Measurements from ENCODE around the gene LTBP1.
A peak's percentile ranks its signal among the peaks of the same experiment; 100 is the strongest.

Gene LTBP1

DNA sequence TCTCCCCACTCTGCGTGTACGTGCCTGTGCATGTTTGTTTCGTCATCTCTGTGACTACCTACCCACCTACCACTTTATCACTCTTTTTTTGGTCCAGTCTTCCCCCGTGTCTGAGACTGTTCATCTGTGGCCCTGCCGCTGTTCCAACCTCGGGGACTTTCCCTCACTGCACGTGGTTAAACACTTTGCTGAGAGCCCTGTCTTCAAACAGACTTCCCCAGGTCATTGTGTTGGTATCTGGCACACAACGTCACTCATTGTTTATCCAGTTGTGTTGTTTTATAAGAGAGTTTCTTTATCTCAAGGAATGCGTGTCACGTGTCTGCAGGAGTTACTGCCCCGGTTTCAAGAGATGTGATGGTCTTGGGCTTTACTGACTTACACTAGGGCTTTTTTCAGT, 267.7 kb downstream of the LTBP1 start:
- no peak overlapping the region for H2AFZ ChIP-seq (ENCODE audit: insufficient read depth, low read length, poor library complexity)
- H3K23ac ChIP-seq (ENCODE audit: low read length), result peak overlapping the region; percentile 27
- H3K27me3 ChIP-seq (ENCODE audit: insufficient read depth, low read length), result no peaks in the 10 kb centered on the region
- H3K4ac ChIP-seq (ENCODE audit: low read depth, low read length), result no peak overlapping the region
- no peak overlapping the region for H3K27ac ChIP-seq (ENCODE audit: low read depth, low read length)
- no peak overlapping the region for H4K8ac ChIP-seq (ENCODE audit: low read depth, low read length)
- no peak overlapping the region for H3K9ac ChIP-seq (ENCODE audit: low read length)
- no peak overlapping the region for H2BK12ac ChIP-seq (ENCODE audit: low read length)
- H3K79me2 ChIP-seq (ENCODE audit: control insufficient read depth, insufficient read depth, low read length, poor library complexity), result no peaks in the 10 kb centered on the region
- peaks cover 3% of the 10 kb centered on the region for H3K79me1 ChIP-seq (ENCODE audit: low read length)
- no peaks in the 10 kb centered on the region for H3K36me3 ChIP-seq (ENCODE audit: control insufficient read depth in 1 of 2, insufficient read depth in 2 of 2, low read length in 2 of 2)
- H3K4me1 ChIP-seq (ENCODE audit: control insufficient read depth in 1 of 2, insufficient read depth in 2 of 2, low read length in 2 of 2), result peaks cover 0 to 8% of the 10 kb centered on the region in 2 experiments
- no peak overlapping the region for H3K18ac ChIP-seq (ENCODE audit: low read length)
- peak in 1 of 2 donors; percentile 17 for DNase-seq
- H3K4me2 ChIP-seq (ENCODE audit: low read length), result no peak overlapping the region
- WGBS (ENCODE audit: extremely low coverage, insufficient coverage, insufficient read length), result no CpG with 5 or more reads among the region's 11 CpGs
- H2BK5ac ChIP-seq (ENCODE audit: low read depth, low read length, poor library complexity), result no peak overlapping the region
- H3K9me3 ChIP-seq (ENCODE audit: insufficient read depth, low read depth, low read length), result no peaks in the 10 kb centered on the region
- no peak overlapping the region for H4K91ac ChIP-seq (ENCODE audit: low read depth, low read length)
- no peak overlapping the region for H4K12ac ChIP-seq (ENCODE audit: low read depth, low read length)
- H3K4me3 ChIP-seq (ENCODE audit: low read depth, low read length), result no peak overlapping the region
- no peak overlapping the region for H3K14ac ChIP-seq (ENCODE audit: low read length)
- no peak overlapping the region for H2BK120ac ChIP-seq (ENCODE audit: insufficient read depth, low read length, poor library complexity)
- H2AK5ac ChIP-seq (ENCODE audit: low read length), result no peak overlapping the region

DNA sequence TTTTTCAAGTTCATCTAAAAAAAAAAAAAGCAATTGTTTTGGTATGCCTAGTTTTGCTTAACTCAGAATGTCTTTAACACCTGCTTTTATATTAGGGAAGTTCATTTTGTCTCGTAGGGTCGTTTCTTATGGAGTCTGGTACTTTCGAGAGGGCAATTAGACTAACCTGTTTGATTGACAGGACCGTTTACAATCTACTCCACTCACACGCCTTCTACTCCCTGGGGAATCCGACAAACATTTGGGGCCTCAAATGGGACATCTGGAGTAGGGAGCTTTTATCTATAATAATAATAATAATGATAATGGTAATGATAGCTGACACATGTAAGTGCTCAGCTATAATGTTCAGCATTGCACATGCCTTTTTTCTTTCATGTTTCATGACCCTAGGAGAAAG, 268.1 kb downstream of the LTBP1 start:
- no peak overlapping the region for H3K14ac ChIP-seq (ENCODE audit: low read length)
- H3K9ac ChIP-seq (ENCODE audit: low read length), result no peak overlapping the region
- no peak overlapping the region for H3K18ac ChIP-seq (ENCODE audit: low read length)
- no peaks in the 10 kb centered on the region for H3K79me2 ChIP-seq (ENCODE audit: control insufficient read depth, insufficient read depth, low read length, poor library complexity)
- H3K4me2 ChIP-seq (ENCODE audit: low read length), result no peak overlapping the region
- H3K4me3 ChIP-seq (ENCODE audit: low read depth, low read length), result no peak overlapping the region
- no peak overlapping the region for H3K4ac ChIP-seq (ENCODE audit: low read depth, low read length)
- peaks cover 1% of the 10 kb centered on the region for H3K79me1 ChIP-seq (ENCODE audit: low read length)
- H3K23ac ChIP-seq (ENCODE audit: low read length), result no peak overlapping the region
- no peak overlapping the region for H3K27ac ChIP-seq (ENCODE audit: low read depth, low read length)
- H2AK5ac ChIP-seq (ENCODE audit: low read length), result no peak overlapping the region
- H2AFZ ChIP-seq (ENCODE audit: insufficient read depth, low read length, poor library complexity), result no peak overlapping the region
- no peaks in the 10 kb centered on the region for H3K27me3 ChIP-seq (ENCODE audit: insufficient read depth, low read length)
- no peak overlapping the region for H2BK12ac ChIP-seq (ENCODE audit: low read length)
- peaks cover 0 to 5% of the 10 kb centered on the region in 2 experiments for H3K4me1 ChIP-seq (ENCODE audit: control insufficient read depth in 1 of 2, insufficient read depth in 2 of 2, low read length in 2 of 2)
- no peak for DNase-seq
- H3K36me3 ChIP-seq (ENCODE audit: control insufficient read depth in 1 of 2, insufficient read depth in 2 of 2, low read length in 2 of 2), result no peaks in the 10 kb centered on the region
- H2BK5ac ChIP-seq (ENCODE audit: low read depth, low read length, poor library complexity), result no peak overlapping the region
- no peak overlapping the region for H2BK120ac ChIP-seq (ENCODE audit: insufficient read depth, low read length, poor library complexity)
- H3K9me3 ChIP-seq (ENCODE audit: insufficient read depth, low read depth, low read length), result no peaks in the 10 kb centered on the region
- H4K91ac ChIP-seq (ENCODE audit: low read depth, low read length), result no peak overlapping the region
- no peak overlapping the region for H4K8ac ChIP-seq (ENCODE audit: low read depth, low read length)
- no CpG with 5 or more reads among the region's 6 CpGs for WGBS (ENCODE audit: extremely low coverage, insufficient coverage, insufficient read length)
- no peak overlapping the region for H4K12ac ChIP-seq (ENCODE audit: low read depth, low read length)

DNA sequence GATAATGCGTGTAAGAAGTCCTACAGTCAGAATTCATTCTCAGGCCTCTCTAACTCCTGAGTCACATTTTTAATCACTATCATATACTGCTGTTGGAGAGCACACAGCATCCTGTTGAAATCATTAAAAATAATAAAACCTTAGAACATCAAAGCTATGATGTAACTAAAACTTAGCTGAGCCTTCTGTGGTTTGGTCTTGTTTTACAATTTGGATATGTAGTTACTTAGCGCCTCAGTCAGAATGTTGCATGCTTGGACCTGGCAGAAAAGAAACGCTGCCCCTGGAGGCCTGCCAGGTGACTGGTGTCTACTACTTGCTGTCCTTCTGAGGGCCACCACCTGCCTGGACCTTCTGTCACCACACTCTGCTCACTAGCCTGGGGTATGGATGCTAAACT, 268.5 kb downstream of the LTBP1 start:
- H3K18ac ChIP-seq (ENCODE audit: low read length), result no peak overlapping the region
- no peak overlapping the region for H3K4ac ChIP-seq (ENCODE audit: low read depth, low read length)
- H3K9me3 ChIP-seq (ENCODE audit: insufficient read depth, low read depth, low read length), result no peaks in the 10 kb centered on the region
- peaks cover 0 to 4% of the 10 kb centered on the region in 2 experiments for H3K4me1 ChIP-seq (ENCODE audit: control insufficient read depth in 1 of 2, insufficient read depth in 2 of 2, low read length in 2 of 2)
- H2AK5ac ChIP-seq (ENCODE audit: low read length), result no peak overlapping the region
- no peak overlapping the region for H3K14ac ChIP-seq (ENCODE audit: low read length)
- H3K36me3 ChIP-seq (ENCODE audit: control insufficient read depth in 1 of 2, insufficient read depth in 2 of 2, low read length in 2 of 2), result no peaks in the 10 kb centered on the region
- no peaks in the 10 kb centered on the region for H3K79me2 ChIP-seq (ENCODE audit: control insufficient read depth, insufficient read depth, low read length, poor library complexity)
- no peak overlapping the region for H4K12ac ChIP-seq (ENCODE audit: low read depth, low read length)
- H3K9ac ChIP-seq (ENCODE audit: low read length), result no peak overlapping the region
- H3K4me2 ChIP-seq (ENCODE audit: low read length), result no peak overlapping the region
- H3K23ac ChIP-seq (ENCODE audit: low read length), result no peak overlapping the region
- no peak overlapping the region for H4K8ac ChIP-seq (ENCODE audit: low read depth, low read length)
- no peak for DNase-seq
- no peaks in the 10 kb centered on the region for H3K27me3 ChIP-seq (ENCODE audit: insufficient read depth, low read length)
- no peak overlapping the region for H3K27ac ChIP-seq (ENCODE audit: low read depth, low read length)
- peaks cover 1% of the 10 kb centered on the region for H3K79me1 ChIP-seq (ENCODE audit: low read length)
- H2BK120ac ChIP-seq (ENCODE audit: insufficient read depth, low read length, poor library complexity), result no peak overlapping the region
- no peak overlapping the region for H2BK12ac ChIP-seq (ENCODE audit: low read length)
- no peak overlapping the region for H3K4me3 ChIP-seq (ENCODE audit: low read depth, low read length)
- H2AFZ ChIP-seq (ENCODE audit: insufficient read depth, low read length, poor library complexity), result no peak overlapping the region
- no peak overlapping the region for H2BK5ac ChIP-seq (ENCODE audit: low read depth, low read length, poor library complexity)
- no peak overlapping the region for H4K91ac ChIP-seq (ENCODE audit: low read depth, low read length)
- no CpG with 5 or more reads among the region's 3 CpGs for WGBS (ENCODE audit: extremely low coverage, insufficient coverage, insufficient read length)

DNA sequence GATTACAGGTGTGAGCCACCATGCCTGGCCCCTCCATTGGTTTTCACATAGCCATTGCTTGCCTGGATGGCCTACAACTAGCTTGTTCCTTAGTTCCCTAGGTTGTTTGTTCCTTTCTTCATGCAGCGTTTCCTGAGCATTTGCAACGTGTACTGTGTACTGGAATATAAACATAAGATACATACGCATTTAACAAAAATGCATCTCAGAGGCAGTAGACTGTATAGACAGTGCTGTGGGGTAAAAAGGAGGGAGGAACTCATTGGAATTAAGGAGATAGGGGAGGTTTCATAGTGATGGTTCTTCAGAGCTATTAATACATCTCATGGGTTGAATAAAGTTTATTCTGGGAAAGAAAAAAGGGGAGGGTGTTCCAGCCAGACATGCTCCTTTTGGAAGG, 269.2 kb downstream of the LTBP1 start:
- Histone ChIP-seq H4K12ac (ENCODE audit: low read depth, low read length) (no peak overlapping the region), H3K9ac (ENCODE audit: low read length) (no peak overlapping the region), H2BK12ac (ENCODE audit: low read length) (no peak overlapping the region), H3K4me2 (ENCODE audit: low read length) (no peak overlapping the region), H2BK5ac (ENCODE audit: low read depth, low read length, poor library complexity) (no peak overlapping the region), H3K27ac (ENCODE audit: low read depth, low read length) (no peak overlapping the region), H3K4me1 (ENCODE audit: control insufficient read depth in 1 of 2, insufficient read depth in 2 of 2, low read length in 2 of 2) (peaks cover 0 to 4% of the 10 kb centered on the region in 2 experiments), H3K79me2 (ENCODE audit: control insufficient read depth, insufficient read depth, low read length, poor library complexity) (no peaks in the 10 kb centered on the region), H4K8ac (ENCODE audit: low read depth, low read length) (no peak overlapping the region), H2AFZ (ENCODE audit: insufficient read depth, low read length, poor library complexity) (no peak overlapping the region), H3K4ac (ENCODE audit: low read depth, low read length) (no peak overlapping the region), H2BK120ac (ENCODE audit: insufficient read depth, low read length, poor library complexity) (no peak overlapping the region), H3K27me3 (ENCODE audit: insufficient read depth, low read length) (no peaks in the 10 kb centered on the region), H3K18ac (ENCODE audit: low read length) (no peak overlapping the region), H3K79me1 (ENCODE audit: low read length) (peaks cover 1% of the 10 kb centered on the region), H3K36me3 (ENCODE audit: control insufficient read depth in 1 of 2, insufficient read depth in 2 of 2, low read length in 2 of 2) (no peaks in the 10 kb centered on the region), H3K9me3 (ENCODE audit: insufficient read depth, low read depth, low read length) (no peaks in the 10 kb centered on the region), H3K14ac (ENCODE audit: low read length) (no peak overlapping the region), H3K4me3 (ENCODE audit: low read depth, low read length) (no peak overlapping the region), H3K23ac (ENCODE audit: low read length) (no peak overlapping the region), H4K91ac (ENCODE audit: low read depth, low read length) (no peak overlapping the region), H2AK5ac (ENCODE audit: low read length) (no peak overlapping the region)
- no peak for DNase-seq
- no CpG with 5 or more reads among the region's 3 CpGs for WGBS (ENCODE audit: extremely low coverage, insufficient coverage, insufficient read length)
